Lower leg skin (tissue), 3 donors: Measurements from ENCODE around the gene OR52K1.

Experiments
- CTCF ChIP-seq, 3 donors: fragments of 450-650 bp; IDR thresholded peaks; one replicate each; pipeline ENCODE4 v1.5.1; 2016; ENCODE audit warnings: antibody characterized with exemption in 3 of 3, mild to moderate bottlenecking in 3 of 3, moderate library complexity in 2 of 3
- POLR2A ChIP-seq, 2 donors: fragments of 450-650 bp; IDR thresholded peaks; one replicate each; pipeline ENCODE4 v1.6.1; 2016 to 2017; ENCODE audit warnings: antibody characterized with exemption in 2 of 2, mild to moderate bottlenecking in 1 of 2, moderate library complexity in 1 of 2

GRCh38 chr11:4467811-4468606 lies 14.4 kb upstream of the OR52K1 start:
- TF ChIP-seq POLR2A (IDR thresholded peaks at IDR 0.05) (no peak), CTCF (IDR thresholded peaks at IDR 0.05) (no peak)
